SK-N-MC (cell line): Measurements from ENCODE around the gene ORAI2.

Experiments used
- EZH2 ChIP-seq: fragments of 200-600 bp; sonication (generic); IDR thresholded peaks from one replicate; pipeline ENCODE4 v1.6.1; 2017; ENCODE audit warnings: antibody characterized with exemption
- FOXP2 ChIP-seq: optimal IDR thresholded peaks from 2 replicates; pipeline ENCODE3; 2011; ENCODE audit warnings: mild to moderate bottlenecking, moderate library complexity; ENCODE audit not compliant: insufficient read depth; ENCODE audit errors: extremely low read length, control extremely low read depth
- POLR2AphosphoS5 ChIP-seq: IDR thresholded peaks from 2 replicates; pipeline ENCODE4 v1.6.1; 2012; ENCODE audit warnings: mild to moderate bottlenecking, low read depth, low read length, borderline replicate concordance

DNA sequence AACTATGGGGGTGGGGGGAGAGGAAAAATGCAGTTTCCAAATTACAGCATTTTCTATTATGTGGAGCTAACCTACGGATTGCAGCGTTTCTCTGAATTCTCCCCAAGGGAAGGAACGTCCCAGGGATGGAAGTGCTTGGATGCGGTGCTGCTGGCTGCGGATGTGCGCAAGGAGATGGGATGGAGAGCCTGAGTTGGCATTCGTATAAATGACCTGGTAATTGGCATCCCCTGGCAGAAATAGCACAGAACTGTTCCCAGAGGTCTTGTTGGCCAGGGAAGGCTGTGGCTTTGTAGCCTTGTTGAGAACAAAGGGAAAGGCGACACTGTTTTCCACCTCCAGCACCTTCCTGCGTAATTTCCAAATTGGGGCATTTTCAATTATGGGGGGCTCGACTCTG lies 2.7 kb downstream of the ORAI2 start:
- TF ChIP-seq POLR2AphosphoS5, result no peak
- TF ChIP-seq EZH2, result no peak
- no peak for TF ChIP-seq FOXP2
